AG04450 (cell line): Measurements from ENCODE around the gene CHN1. TPM values are rescaled to one million over a fixed set of nuclear protein-coding genes. Genes with fewer than 3 reads are reported as not detected.

Source experiments
- CTCF ChIA-PET: fragments of 300-600, 350-600 bp; formaldehyde crosslinking; extraction: SDS; loops from one replicate; lab custom pipeline; 2022; ENCODE audit warnings: antibody characterized with exemption, inconsistent platforms; lab: Charles Lee
- POLR2A ChIA-PET: fragments of 350-600 bp; formaldehyde crosslinking; extraction: SDS; loops from one replicate; lab custom pipeline; 2021; ENCODE audit warnings: antibody characterized with exemption, inconsistent platforms; lab: Yijun Ruan, JAX
- DNase-seq: peaks from one replicate; pipeline ENCODE4 v3.0.0-alpha.2; 2011; ENCODE audit warnings: low read depth, low spot score
- H3K27ac ChIP-seq: one replicate; pipeline ENCODE4 v1.5.1; 2012; ENCODE audit warnings: low read depth, low read length, control low read depth
- H3K27me3 ChIP-seq: one replicate; pipeline ENCODE4 v1.6.0; 2012; ENCODE audit warnings: low read length; ENCODE audit not compliant: control insufficient read depth, insufficient read depth
- H3K4me3 ChIP-seq: 2 replicates; pipeline ENCODE4 v1.5.1; 2011; ENCODE audit warnings: mild to moderate bottlenecking, low read depth, low read length, control low read depth
- H3K9me3 ChIP-seq: 2 replicates; pipeline ENCODE4 v1.5.1; 2012; ENCODE audit warnings: low read length; ENCODE audit not compliant: control insufficient read depth, insufficient read depth
- polyA plus RNA-seq: library from polyadenylated mRNA; depleted of rRNA; stranded (reverse); fragments of >200 nt; gene quantifications from 2 replicates; pipeline ENCODE4 v1.2.3, GENCODE V29; 2011
- TF ChIP-seq, protein P1 (sequence below): IDR thresholded peaks from 2 replicates; pipeline ENCODE4 v1.5.1; 2011; ENCODE audit warnings: low read depth, low read length, control low read depth, inconsistent platforms

Gene CHN1
- polyA plus RNA-seq, 1 experiment, result 258 TPM

DNA sequence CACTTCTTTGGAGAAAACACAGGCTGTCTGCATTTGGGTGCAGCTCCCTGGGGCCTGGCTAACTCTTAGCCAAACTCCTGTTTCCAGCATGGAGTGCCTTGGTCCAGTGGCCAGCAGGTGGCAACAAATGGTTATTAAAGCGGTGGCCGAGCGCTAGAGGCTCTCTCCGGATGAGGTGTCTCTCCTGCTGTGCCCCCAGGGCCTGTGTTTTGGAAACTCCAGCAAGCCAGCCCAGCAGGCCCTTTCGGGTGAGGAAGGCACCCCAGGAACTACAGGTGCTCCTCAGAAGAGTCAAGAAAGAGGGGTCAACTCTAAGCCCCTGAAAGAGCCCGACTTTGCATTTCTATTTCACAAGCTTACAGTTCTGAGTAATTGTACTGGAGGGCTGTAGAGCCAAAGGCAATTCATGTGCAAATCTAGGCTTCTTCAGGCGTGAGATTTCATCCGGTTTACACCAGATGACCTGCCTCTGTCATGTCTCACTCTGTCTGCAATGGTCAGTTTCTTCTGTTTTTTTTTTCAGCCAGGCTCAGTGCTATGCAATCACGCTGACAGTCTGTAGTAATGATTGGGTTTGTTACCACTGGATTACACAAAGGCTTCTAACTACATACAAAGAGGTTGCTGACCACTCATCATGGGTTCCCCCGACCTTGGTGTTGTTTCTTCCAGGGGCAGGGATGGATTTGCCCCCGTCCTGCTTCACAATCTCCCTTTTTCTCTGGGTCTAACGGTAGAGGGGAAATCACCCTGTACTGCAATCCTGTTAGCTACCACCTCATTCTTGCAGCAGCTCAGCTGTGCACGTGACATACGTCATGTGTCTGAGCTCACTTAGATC, 233.3 kb downstream of the CHN1 start:
- POLR2A ChIA-PET, result interaction anchor here (1.5 to 2.7 kb wide), 3 partner anchors 8 to 110 kb away, joined by 5 to 12 read pairs (median 7); partner anchors contain the start of gene CHRNA1
- no peak overlapping the region for H3K4me3 ChIP-seq

GRCh38 chr2:174771136-174771535, 234.0 kb downstream of the CHN1 start:
- TF ChIP-seq, protein P1, sequence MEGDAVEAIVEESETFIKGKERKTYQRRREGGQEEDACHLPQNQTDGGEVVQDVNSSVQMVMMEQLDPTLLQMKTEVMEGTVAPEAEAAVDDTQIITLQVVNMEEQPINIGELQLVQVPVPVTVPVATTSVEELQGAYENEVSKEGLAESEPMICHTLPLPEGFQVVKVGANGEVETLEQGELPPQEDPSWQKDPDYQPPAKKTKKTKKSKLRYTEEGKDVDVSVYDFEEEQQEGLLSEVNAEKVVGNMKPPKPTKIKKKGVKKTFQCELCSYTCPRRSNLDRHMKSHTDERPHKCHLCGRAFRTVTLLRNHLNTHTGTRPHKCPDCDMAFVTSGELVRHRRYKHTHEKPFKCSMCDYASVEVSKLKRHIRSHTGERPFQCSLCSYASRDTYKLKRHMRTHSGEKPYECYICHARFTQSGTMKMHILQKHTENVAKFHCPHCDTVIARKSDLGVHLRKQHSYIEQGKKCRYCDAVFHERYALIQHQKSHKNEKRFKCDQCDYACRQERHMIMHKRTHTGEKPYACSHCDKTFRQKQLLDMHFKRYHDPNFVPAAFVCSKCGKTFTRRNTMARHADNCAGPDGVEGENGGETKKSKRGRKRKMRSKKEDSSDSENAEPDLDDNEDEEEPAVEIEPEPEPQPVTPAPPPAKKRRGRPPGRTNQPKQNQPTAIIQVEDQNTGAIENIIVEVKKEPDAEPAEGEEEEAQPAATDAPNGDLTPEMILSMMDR, result no peak
- Histone ChIP-seq H3K4me3 (no peak overlapping the region), H3K9me3 (no peaks in the 10 kb centered on the region), H3K27me3 (no peaks in the 10 kb centered on the region), H3K27ac (no peak overlapping the region)
- CTCF ChIA-PET, result interaction anchor here (0.6 to 8.9 kb wide), 56 partner anchors 8 to 260 kb away, joined by 3 to 383 read pairs (median 5); partner anchors contain the start of gene CHN1
- POLR2A ChIA-PET, result interaction anchor here (1.5 to 2.7 kb wide), 3 partner anchors 8 to 110 kb away, joined by 5 to 12 read pairs (median 7); partner anchors contain the start of gene CHRNA1
- DNase-seq, result no peak

More for the DNA sequence above, 233.3 kb downstream of the CHN1 start:
- CTCF ChIA-PET, result interaction anchor here (0.6 to 8.9 kb wide), 65 partner anchors 9 to 260 kb away, joined by 3 to 383 read pairs (median 5); partner anchors contain the start of gene CHN1
- DNase-seq, result no peak
- no peaks in the 10 kb centered on the region for H3K27me3 ChIP-seq
- peak overlapping the region; percentile 90 for H3K27ac ChIP-seq
- H3K9me3 ChIP-seq, result no peaks in the 10 kb centered on the region
- TF ChIP-seq, protein P1, result peak; percentile 95

- no peaks in the 10 kb centered on the region for H3K27me3 ChIP-seq
- H3K9me3 ChIP-seq, result no peaks in the 10 kb centered on the region
- TF ChIP-seq, protein P1, result no peak
- POLR2A ChIA-PET, result no interaction called here
- no peak for DNase-seq
- H3K27ac ChIP-seq, result no peak overlapping the region
- CTCF ChIA-PET, result interaction anchor here (0.5 to 8.9 kb wide), 3 partner anchors 20 to 219 kb away, joined by 3 to 383 read pairs (median 7); no protein-coding TSS in a partner anchor
- H3K4me3 ChIP-seq, result no peak overlapping the region
Measured at GRCh38 chr2:174768557-174768956, 236.6 kb downstream of the CHN1 start.

GRCh38 chr2:174766271-174766670, 238.9 kb downstream of the CHN1 start:
- no peak for DNase-seq
- POLR2A ChIA-PET, result interaction anchor here (0.6 kb wide), 1 partner anchor 232 kb away, joined by 3 read pairs; no protein-coding TSS in a partner anchor

More at GRCh38 chr2:174766271-174766670, 238.9 kb downstream of the CHN1 start:
- Histone ChIP-seq H3K9me3 (no peaks in the 10 kb centered on the region), H3K27ac (no peak overlapping the region), H3K4me3 (no peak overlapping the region), H3K27me3 (no peaks in the 10 kb centered on the region)
- TF ChIP-seq, protein P1, result no peak
- CTCF ChIA-PET, result interaction anchor here (4.8 to 6.2 kb wide), 3 partner anchors 17 to 223 kb away, joined by 21 to 74 read pairs (median 47); no protein-coding TSS in a partner anchor
